GM12801 (cell line): ENCODE results near the gene SLC6A6.

Experiments
- CTCF ChIP-seq: IDR thresholded peaks from one replicate; pipeline ENCODE4 v1.5.1; 2011; ENCODE audit warnings: control low read depth; ENCODE audit not compliant: insufficient read length; ENCODE audit errors: extremely low read depth

Gene SLC6A6

GRCh38 chr3:14490831-14491230 is 88.4 kb downstream of the SLC6A6 start:
- no peak for TF ChIP-seq CTCF

- TF ChIP-seq CTCF = no peak
Measured at GRCh38 chr3:14491396-14492190, 89.2 kb downstream of the SLC6A6 start.

- no peak for TF ChIP-seq CTCF
Measured at GRCh38 chr3:14492948-14493881, 90.8 kb downstream of the SLC6A6 start.

- no peak for TF ChIP-seq CTCF
Measured at GRCh38 chr3:14494279-14494972, 92.0 kb downstream of the SLC6A6 start.

- TF ChIP-seq CTCF = no peak
Measured at GRCh38 chr3:14494973-14495300, 92.5 kb downstream of the SLC6A6 start.

- no peak for TF ChIP-seq CTCF
Measured at GRCh38 chr3:14496351-14496750, 93.9 kb downstream of the SLC6A6 start.

GRCh38 chr3:14497321-14497720 is 94.9 kb downstream of the SLC6A6 start:
- TF ChIP-seq CTCF = no peak
